HG03432 (cell line): ENCODE results near the gene GNAZ.

Source experiments
- ATAC-seq: cut with Tn5 transposase; IDR thresholded peaks from one replicate; pipeline ENCODE4 v1.9.1; 2021; ENCODE audit warnings: mild to moderate bottlenecking, moderate library complexity; ENCODE audit not compliant: unreplicated experiment

Gene GNAZ

DNA sequence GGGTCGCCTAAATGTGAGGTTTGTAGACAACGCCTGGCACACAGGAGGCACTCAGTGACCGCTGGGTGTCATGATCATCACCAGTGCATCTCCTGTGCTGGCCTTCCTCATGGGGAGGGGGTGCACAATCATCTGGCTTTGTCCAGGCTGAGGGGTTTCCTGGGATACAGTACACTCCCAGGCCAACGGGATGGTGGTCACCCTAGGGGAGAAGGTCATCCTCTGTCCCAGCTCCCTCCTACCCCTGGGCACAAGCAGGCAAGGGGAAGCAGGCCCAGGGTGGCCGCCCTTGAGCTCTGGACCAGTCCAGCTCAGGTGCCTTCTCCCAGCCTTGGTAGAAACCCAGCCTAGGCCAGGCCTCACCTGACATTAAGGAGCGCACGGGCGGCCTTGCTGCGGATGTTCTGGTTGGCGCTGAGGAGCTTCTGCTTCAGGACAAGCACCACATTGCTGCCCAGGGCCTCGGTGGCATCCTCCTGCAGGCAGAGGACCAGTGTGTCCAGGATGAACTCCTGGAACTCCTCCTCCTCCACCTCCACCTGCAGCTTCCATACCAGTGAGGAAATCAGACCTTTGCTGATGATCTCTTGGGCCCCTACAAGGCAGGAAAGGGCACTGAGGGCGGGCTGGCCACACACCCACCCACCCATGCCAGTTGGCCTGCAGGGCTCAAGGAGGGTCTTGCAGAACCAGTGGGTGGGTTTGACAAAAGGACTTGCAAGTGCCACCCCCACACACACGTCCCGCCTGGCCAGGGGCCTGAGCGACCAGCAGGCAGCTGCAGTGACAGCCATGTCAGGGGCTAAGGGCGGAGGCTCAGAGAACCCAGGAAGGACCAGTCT is 6.6 kb upstream of the GNAZ start:
- no peak for ATAC-seq

DNA sequence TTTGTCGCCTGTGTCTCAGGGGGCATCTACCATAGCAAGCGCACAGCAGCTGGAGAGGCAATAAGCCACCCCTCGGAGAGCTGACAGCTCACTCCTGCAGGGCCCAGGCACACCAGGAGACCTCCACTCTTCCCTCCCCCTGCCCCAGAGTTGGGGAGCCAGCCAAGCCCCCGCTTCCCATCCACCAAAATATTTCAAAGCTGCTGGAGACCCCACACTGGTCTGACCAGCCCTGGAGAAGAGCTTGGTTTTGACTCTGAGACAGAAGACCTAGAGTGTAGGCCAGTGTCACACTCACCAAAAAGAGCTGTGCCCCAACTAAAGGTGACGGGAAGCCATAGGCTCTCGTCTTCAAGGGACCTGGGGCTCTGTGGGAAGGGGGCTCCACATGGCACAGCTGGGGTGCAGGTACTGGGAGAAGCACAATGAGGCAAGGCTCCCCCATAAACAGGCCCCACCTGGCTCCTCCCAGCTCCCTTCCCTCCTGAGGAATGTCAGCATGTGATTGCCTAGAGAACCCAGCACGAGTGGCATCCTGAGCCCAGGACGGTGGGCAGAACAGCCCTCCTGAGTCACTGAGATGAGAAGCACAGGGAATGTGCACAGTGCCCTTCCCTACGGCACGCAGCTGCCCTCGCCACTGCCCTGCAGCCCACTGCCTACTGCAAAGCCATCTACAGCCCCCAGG is 5.8 kb upstream of the GNAZ start:
- ATAC-seq = no peak

DNA sequence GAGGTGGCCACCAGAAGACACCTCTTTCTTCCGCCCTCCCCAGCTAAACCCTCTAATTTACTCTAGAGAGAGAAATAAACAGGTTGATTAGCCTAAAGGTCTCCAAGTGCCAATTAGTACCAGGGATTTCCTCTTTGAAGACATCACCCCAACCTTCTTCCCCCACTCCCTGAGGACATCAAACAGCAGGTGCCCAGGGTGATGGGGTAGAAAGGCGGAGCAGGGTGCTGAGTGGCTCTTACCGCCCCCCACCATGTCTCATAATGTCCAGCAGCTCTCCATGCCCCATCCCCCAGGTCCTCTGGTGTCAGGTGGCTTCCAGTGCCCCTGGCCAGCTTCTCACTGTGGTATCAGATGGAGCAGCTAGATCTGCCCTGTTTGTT is 5.3 kb upstream of the GNAZ start:
- ATAC-seq = no peak

DNA sequence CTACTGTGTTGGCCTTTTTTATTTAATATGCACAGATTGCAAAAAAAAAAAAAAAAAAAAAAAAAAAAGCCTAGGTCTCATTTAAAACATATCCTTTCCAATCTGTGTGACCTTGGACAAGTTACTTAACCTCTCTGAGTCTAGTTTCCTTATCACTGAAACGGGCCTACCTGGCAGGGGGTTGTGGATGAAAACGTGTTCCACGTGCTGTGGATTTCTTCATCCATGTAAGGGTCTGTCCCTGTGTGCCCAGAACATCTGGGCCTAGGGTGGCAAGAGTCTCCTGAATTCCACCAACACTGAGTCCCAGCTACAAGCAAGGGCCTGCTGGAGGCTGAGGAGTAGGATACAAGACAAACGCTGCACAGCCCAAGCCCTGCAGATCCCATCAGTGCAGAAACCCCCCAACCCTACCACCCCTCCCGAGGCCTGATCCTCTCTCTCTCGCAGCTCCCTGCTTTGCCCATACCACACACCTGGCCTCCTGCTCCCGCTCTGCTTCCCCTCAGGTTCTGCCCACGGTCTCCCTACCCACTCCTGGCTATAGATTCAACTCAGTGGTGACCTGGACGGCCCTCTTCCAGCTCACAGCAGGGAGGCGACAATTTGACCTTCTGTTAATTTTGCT is 4.7 kb upstream of the GNAZ start:
- ATAC-seq = no peak

DNA sequence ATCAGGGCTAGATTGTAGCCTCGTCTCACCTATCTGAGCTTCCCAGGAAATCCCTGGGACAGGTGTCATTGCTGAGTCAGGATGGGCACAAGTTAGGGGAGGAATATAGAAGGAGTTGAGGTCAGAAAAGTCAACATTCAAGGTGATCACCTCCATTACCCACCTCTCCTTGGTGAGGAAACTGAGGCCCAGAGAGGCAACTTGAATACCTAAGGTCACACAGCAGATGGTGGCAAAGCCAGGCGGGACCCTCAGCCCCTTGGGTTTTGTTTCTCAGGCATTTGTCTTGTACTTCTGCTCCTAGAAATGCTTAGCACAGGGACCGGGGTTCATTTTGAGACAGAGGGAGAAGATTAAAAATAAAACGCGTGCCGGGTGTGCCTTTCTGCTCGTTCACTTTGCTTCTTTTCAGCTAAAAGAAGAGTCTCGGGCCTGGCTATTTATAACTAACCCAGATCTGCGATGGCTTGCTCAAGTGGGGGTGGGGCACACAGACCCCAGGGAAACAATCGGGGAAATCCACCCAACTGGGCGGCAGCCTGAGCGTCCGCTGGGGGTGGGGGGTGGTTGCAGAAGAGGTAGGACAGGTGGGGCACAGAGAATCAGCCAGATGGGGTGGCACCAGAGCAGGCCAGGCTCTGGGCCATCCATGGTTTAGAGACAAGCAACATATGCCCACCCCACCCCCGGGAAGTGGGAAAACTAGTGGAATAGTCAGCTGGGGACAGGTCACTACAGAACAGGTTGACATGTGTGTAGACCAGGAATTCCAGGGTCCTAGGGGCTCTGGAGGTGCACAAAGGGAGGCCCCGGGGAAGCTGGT is 3.9 kb upstream of the GNAZ start:
- ATAC-seq = no peak

DNA sequence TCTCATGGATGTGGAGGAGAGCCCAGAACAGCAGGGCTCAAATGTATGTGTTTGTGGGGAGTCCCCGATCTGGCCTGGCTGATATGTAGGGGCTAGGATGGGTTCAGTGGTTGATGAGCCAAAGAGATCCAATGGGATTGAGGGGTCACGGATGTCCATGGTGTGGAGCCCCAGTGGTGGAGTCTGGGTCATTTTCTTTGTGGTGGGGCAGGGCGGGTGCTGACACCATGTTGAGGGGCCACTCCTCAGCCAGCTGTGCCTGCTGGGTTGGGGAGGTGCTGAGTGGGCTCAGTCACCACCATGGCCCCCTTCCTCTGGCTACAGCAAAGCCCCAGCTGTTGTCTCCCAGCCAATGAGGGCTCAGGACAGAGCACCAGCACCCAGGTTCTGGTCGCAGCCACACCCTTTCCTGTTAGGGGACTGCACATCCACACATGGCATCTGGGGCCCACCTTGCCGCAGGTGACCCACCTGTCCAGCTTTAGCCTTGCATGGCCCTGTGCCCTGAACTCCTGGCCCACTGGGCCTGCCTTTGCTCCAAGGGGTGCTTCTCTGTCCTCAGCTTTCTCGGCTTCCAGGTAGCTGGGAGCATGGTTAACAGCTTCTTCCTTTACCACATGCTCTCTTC is 3.2 kb upstream of the GNAZ start:
- no peak for ATAC-seq

DNA sequence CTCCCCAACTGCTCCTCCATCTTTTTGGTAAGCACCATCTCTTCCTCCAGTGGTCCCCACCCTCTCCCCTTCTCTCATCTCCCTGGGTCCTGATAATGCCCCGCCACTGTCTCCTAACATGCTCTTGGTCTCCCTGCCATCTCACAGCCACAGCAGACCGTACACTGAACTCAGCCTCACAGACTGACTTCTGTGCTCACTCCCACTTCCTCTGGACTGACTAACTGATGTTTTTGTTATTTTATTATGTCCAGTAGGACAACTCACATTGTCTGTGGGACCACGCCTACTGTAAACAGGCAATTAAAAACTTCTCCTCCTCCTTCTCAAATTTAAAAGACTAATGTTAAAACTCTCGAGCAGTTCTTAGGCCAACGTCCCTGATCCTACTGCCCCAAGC is 2.6 kb upstream of the GNAZ start:
- ATAC-seq = no peak

DNA sequence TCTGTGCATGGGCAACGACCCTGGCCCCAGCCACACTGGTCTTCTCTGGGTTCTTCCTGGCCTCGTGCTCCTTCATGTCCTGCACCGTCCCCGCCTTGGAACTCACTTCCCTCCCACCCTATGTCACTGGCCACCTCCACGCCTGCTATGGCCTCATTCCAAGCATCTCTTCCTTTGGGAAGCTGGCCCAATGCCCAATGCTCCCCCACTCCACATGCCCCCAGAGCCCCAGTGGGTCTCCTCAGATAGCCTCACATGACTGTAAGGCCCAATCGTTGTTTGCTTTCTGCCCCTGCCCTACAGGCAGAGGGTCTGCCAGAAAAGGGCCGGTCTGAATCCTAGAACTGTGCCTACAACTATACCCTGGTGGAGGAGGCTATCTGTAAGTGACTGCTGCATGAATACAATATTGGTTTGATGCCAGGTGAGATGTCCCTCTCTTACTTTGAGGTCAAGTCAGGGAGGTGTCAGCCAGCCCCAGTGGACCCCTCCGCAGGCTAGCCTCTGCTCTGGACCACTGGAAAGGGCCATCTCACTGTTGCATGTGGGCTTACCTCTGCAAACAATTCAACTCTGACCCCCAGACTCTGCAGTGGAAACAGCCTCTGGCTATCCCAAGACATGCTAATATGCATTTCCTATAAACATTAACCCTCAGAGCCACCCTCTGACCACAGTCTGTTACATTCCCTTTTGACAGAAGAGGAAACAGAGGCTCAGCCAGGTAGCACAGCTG is 2.1 kb upstream of the GNAZ start:
- ATAC-seq = no peak

DNA sequence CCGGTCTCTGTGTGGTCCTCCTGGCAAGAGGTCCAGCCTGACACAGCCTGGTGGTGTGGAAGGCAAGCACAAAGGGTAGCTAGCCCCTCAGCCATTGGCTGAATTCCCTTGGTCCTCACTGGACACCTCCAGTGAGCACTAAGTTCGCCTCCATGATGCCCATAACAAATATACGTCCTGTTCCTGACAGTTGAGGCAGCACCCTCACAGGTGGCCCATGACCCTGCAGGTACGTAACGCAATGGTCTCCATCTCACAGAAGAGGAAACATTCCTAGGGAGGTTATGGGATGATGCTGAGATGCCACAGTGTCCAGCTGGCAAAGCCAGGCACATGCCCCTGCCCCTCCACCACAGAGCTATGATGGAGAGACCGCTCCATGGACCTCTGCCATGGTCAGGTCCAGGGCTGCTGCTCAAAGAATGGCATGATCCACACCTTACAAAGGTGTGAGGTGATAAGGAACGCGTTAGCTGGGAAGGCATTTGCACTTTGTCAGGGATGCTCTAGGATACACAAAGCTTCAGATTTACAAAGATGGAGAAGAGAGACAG is 1.4 kb upstream of the GNAZ start:
- no peak for ATAC-seq

DNA sequence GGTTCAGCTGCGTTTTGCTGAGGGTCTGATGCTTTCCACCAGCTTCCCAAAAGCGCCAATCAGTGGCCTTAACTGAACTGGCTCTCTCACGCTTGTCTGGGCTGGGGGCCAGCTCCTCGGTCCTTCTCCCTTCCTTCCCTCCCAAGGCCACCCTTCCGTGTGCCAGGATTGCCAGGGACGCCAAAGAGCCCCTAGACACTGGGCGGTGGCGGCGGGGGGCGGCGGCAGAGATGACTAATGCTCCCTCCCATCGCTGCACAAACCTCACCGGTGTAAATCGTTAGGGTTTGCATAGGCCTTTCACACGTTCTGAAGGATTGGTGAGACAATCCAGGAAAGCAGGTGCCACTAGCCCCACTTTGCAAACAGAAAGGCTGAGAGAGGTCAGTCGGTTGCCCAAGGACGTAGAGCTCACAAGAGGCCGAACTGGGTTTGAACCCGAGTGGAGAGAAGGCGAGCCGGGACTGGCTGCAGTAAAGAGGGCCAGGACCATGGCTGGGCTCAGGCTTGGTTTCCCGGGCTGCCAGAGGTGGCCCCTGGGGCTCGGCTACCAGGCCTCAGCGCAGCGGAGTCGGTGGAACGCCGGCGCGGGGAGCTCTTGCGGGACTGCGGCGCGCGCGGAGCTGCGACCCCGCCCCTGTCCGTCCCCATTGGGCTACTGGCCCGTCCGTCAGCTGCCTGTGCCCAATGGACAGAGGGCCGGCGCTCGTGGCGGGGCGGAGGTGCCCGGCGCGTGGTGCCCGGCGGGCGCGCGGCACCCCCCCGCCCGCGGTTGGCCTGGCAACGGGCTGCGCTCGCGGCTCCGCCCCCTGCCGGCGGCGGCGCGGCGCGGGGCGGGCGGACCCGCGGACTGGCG is 589 bp upstream of the GNAZ start:
- ATAC-seq = peak; percentile 85

DNA sequence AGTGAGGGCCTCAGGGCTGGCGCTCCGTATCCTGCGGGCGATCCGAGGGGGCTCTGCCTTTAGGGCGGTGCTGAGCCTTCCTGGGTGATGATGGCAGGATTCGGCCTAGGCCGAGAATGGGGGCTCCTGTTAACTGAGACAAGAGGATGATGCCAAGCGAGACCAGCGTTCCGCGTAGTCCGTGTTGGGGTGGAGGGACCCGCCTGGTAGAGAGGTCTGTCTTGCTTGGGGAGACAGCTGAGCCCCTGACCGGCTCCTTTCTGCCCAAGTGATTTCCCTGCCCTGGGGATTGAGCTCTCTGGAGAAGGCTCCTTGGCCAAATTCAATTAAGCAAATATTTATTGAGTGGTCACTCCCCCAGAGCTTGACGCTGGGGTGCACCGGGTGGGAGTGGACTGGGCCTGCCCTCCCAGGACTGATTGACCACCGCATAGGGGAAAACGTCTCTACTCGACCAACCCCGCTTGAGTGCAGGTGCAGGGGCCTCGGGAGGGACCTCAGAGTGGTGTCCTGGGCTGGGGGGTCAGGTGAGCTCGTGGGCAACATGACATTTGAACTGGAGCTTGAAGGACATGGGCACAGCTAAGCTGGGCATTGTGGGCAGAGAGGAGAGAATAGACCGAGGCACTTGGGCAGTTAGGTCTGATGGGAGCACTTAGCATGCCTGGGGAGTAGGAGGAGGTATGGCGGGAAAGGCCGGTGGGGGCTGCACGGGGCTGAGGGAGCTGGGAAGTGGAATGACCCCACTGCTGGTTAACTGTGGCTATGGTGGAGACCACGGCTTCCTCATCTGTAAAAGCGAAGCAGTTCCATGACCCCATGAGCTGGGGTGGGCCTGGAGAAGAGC is 1.1 kb downstream of the GNAZ start:
- ATAC-seq = no peak

DNA sequence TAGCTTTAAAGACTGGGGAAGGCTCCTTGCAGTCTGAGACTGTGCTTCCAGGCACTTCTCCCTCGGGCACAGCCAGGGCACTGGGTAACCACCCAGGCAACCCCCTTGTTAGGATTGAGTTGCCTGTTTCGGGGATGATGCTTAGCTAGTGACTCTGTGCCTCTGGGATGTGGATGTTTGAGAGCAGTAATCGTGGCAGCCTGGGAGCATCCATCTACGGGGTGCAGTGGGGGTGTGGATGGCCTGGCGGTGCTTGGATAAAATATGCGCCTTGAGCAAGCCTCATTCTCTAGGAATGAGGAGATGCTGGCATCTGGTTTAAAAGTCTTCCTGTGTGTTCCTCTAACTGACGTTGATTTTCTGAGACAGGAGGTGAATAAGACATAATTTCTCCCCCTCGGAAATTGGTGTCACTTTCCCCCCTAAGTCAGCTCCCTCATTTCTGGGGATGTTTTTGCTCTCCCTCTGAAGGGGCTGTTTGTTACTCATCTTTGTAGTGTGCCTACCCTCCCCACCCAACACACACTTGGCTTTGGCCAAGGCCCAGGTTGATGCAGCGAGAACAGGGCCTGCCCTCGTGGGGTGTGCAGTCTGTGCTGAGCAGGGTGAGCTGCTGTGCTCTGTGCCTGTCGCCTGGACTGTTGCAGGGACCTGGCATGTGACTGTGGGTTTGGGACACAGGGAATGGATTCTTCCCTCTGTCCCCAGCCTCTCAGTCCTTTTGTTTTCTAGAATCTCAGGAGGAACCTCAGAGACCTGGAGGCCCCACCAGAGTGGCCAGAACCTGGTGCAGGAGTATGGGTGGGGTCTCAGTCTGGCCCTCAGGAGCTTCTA is 2.0 kb downstream of the GNAZ start:
- no peak for ATAC-seq

DNA sequence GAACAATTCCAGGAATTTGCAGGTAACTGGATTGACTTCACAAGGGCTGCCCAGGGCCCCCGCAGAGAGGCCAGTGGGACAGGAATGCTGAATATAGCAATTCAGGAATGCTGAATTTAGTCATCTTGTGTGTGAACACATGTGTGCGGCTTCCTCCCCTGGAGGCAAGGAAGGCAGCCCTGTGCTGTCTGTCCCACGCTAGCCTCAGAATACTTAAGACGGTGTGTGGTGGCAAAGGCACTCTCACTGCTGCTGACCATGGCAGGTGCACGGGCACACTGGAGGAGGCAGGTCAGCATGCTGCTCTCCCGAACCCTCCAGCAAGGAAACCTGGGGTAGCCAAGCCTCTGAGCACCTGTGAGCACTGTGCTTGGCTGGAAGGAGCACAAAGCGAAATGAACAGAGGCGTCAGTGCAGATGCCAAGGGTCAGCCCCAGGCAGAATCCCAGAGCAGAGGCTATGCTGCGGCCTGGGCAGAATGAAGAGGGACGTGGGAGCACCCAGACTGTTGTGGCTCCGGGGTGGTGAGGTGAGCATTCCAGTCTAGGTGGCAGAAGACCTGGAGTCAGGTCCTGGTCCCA is 2.7 kb downstream of the GNAZ start:
- ATAC-seq = no peak

DNA sequence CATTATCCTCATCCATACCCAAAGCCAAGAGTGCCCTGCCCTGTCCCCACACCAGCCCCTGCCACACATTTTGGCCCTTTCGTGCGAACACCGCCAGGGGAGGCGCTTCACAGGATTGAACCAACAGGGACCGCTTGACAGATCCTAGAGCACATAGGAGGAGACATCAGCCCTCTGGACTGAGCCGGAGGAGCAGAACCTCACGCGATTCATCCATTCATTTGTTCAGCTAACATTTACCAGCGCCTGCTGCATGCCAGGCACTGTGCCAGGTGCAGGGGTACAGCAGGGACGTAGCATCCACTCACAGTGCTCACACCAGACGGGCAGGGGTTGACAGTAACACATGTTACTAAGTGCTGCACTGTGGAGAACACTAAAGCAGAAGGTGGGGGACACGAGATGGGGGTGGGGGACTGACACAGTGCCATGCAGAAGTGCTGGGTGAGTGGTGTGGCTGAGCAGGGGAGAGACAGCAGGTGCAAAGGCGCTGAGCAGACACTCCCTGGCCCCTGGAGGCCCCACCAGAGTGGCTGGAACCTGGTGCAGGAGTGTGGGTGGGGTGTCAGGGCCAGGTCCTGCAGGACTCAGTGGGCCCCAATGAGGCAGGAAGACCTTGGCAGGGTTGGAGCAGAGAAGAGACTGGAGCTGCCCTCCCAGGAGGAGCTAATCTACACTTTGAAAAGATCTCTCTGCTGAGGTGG is 3.4 kb downstream of the GNAZ start:
- no peak for ATAC-seq

DNA sequence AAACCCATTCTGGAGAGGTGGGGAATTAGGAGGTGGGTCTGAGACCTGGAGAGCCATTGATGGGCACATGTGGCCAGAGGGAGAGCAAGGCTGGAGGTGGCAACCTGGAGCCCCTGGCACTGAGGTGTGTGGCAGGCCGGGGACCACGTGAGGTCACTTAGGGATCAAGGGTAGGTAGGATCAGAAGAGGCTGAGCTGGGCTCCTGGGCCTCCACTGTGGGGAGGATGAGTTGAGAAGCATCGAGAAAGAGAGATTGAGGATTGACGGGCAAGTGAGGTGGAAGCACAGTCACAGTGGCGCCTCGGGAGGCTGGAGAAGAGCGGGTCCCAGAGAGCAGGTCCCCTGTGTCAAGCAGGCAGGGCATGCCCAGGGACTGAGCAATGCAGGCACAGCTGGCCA is 4.1 kb downstream of the GNAZ start:
- no peak for ATAC-seq

DNA sequence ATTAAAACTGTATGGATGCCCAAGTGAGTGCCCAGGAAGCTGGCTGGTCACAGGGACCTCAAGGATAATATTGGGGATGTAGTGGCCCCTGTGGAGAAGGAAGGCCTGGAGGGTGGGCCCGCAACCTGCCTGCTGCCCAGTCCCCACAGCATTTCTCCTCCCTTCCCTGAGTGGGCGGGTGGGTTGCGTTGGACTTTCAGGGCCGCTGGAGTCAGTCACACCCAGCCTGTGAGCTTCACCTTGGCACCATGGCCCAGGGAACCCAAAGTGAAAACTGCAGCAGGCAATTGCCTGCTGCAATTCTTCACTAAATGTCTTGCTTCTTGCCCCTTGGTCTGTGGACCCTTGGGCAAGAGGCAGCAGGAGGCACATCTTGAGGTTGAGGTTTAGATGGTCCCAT is 4.7 kb downstream of the GNAZ start:
- no peak for ATAC-seq
